ENCODE results near the gene IL1R2. TPM values are rescaled to one million over a fixed set of nuclear protein-coding genes. Genes with fewer than 3 reads are reported as not detected.

The IL1R2 gene
- total RNA-seq, 2 experiments from 2014 or later: not detected

DNA sequence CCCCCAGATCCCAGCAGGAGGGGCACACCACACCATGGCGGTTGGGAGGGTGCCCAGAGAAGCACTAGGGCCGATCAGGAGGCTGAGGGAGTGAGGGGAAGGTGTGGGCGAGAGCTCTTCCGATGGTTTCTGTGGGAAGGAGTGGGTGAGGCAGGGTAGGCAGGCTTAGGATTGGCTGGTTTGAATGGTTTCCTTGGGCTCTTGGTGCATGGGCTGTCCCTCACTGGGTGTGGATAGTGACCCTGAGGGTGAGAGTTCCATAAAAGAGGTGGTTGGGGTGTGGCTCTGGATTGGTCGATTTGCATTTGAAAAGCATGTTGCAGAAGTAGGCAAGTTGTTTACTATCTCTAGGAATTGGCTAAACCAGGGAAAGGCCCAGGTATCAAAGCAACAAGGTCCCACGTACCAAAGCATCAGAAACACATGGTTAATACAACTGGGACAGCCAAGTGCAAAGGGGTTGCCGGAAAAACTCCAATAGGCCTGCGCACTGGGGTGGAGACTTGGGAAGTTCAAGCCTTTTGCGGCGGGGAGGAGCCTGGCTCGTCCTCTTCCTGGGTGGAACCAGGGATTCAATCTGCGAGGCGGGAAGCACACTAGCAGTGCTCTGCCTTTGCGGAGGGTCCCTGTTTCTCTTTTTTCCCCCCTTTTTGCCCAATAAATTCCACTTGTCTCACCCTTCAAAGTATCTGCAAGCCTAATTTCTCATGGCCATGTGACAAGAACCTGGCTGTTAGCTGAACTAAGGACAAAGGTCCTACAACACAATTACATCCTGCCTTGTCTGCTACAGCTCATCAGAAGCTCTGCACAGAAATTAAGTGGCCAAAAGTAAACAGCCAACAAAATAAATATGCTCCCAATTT, 43.2 kb downstream of the IL1R2 start:
- DNase-seq (ENCODE audit: low spot score): no peak
- Histone ChIP-seq H2AFZ (ENCODE audit: low read length) (no peak overlapping the region), H4K20me1 (ENCODE audit: insufficient read depth, low read length) (no peaks in the 10 kb centered on the region), H3K27ac (ENCODE audit: low read depth, low read length, poor library complexity, severe bottlenecking) (no peak overlapping the region), H3K36me3 (ENCODE audit: insufficient read depth, low read length) (no peaks in the 10 kb centered on the region), H3K4me1 (ENCODE audit: insufficient read depth, low read length, poor library complexity, severe bottlenecking) (no peaks in the 10 kb centered on the region), H3K4me3 (ENCODE audit: low read depth, low read length, poor library complexity, severe bottlenecking) (no peak overlapping the region), H3K9me3 (ENCODE audit: low read length) (no peaks in the 10 kb centered on the region), H3K4me2 (ENCODE audit: low read length) (no peak overlapping the region), H3K9me2 (ENCODE audit: insufficient read depth, low read length) (no peaks in the 10 kb centered on the region), H3K79me2 (ENCODE audit: insufficient read depth, low read depth, low read length) (no peaks in the 10 kb centered on the region)
- no TSS peak for BruUV-seq (replicated peaks)
- intact Hi-C loops (cut with micrococcal nuclease; ENCODE audit: unreplicated experiment): no loop called here
- no peak for TF ChIP-seq EZH2phosphoT487 (IDR thresholded peaks at IDR 0.05; ENCODE audit: borderline replicate concordance, low read depth, low read length)
- TF ChIP-seq, protein P1, sequence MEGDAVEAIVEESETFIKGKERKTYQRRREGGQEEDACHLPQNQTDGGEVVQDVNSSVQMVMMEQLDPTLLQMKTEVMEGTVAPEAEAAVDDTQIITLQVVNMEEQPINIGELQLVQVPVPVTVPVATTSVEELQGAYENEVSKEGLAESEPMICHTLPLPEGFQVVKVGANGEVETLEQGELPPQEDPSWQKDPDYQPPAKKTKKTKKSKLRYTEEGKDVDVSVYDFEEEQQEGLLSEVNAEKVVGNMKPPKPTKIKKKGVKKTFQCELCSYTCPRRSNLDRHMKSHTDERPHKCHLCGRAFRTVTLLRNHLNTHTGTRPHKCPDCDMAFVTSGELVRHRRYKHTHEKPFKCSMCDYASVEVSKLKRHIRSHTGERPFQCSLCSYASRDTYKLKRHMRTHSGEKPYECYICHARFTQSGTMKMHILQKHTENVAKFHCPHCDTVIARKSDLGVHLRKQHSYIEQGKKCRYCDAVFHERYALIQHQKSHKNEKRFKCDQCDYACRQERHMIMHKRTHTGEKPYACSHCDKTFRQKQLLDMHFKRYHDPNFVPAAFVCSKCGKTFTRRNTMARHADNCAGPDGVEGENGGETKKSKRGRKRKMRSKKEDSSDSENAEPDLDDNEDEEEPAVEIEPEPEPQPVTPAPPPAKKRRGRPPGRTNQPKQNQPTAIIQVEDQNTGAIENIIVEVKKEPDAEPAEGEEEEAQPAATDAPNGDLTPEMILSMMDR (conservative IDR thresholded peaks at IDR 0.05; ENCODE audit: low read length): no peak
- ChIA-PET POLR2A (no interaction called here), CTCF (ENCODE audit: unreplicated experiment) (no interaction called here)

DNA sequence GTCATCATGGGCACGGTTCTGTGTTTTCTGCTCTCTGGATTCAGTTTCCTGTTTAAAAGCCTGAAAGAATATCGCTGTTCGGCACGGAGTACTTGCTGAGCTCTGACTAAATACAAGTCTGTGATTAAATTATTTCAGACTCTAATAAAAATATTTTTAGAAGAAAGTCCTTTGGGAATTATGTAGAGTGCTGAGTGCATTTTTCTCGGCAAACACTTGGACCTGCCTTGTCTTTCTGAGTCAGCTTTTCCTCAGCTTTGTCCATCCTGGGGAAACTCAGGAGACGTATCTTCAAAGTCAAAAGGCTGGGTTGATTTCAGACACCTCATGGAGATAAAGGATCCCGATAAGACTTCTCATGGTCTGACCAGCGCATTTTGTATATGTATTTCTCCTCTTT, 45.9 kb downstream of the IL1R2 start:
- Histone ChIP-seq H3K36me3 (ENCODE audit: insufficient read depth, low read length) (no peaks in the 10 kb centered on the region), H3K4me2 (ENCODE audit: low read length) (no peak overlapping the region), H3K4me1 (ENCODE audit: insufficient read depth, low read length, poor library complexity, severe bottlenecking) (no peaks in the 10 kb centered on the region), H4K20me1 (ENCODE audit: insufficient read depth, low read length) (no peaks in the 10 kb centered on the region), H3K79me2 (ENCODE audit: insufficient read depth, low read depth, low read length) (no peaks in the 10 kb centered on the region), H3K9me3 (ENCODE audit: low read length) (no peaks in the 10 kb centered on the region), H2AFZ (ENCODE audit: low read length) (no peak overlapping the region), H3K9me2 (ENCODE audit: insufficient read depth, low read length) (no peaks in the 10 kb centered on the region), H3K27ac (ENCODE audit: low read depth, low read length, poor library complexity, severe bottlenecking) (no peak overlapping the region), H3K4me3 (ENCODE audit: low read depth, low read length, poor library complexity, severe bottlenecking) (no peak overlapping the region)
- POLR2A ChIA-PET: no interaction called here
- TF ChIP-seq, protein P1 (conservative IDR thresholded peaks at IDR 0.05; ENCODE audit: low read length): no peak
- TF ChIP-seq EZH2phosphoT487 (IDR thresholded peaks at IDR 0.05; ENCODE audit: borderline replicate concordance, low read depth, low read length): no peak
- CTCF ChIA-PET (ENCODE audit: unreplicated experiment): no interaction called here
- no peak for DNase-seq (ENCODE audit: low spot score)
- intact Hi-C loops (cut with micrococcal nuclease; ENCODE audit: unreplicated experiment): no loop called here
- no TSS peak for BruUV-seq (replicated peaks)

DNA sequence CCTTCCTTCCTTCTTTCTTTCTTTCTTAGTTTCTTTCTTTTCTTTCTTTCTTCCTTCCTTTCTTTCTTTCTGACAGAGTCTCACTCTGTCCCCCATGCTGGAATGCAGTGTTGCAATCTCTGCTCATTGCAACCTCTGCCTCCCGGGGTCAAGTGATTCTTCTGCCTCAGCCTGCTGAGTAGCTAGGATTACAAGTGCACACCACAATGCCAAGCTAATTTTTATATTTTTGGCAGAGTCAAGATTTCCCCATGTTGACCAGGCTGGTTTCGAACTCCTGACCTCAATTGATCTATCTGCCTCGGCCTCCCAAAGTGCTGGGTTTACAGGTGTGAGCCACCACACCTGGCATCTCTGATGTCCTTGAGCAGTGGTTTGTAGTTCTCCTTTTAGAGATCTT, 48.5 kb downstream of the IL1R2 start:
- CTCF ChIA-PET (ENCODE audit: unreplicated experiment): no interaction called here
- intact Hi-C loops (cut with micrococcal nuclease; ENCODE audit: unreplicated experiment): no loop called here
- POLR2A ChIA-PET: no interaction called here

More for the DNA sequence above, 48.5 kb downstream of the IL1R2 start:
- no peaks in the 10 kb centered on the region for H4K20me1 ChIP-seq (ENCODE audit: insufficient read depth, low read length)
- no peaks in the 10 kb centered on the region for H3K9me2 ChIP-seq (ENCODE audit: insufficient read depth, low read length)
- BruUV-seq (replicated peaks): no TSS peak
- H3K4me2 ChIP-seq (ENCODE audit: low read length): no peak overlapping the region
- no peak overlapping the region for H3K27ac ChIP-seq (ENCODE audit: low read depth, low read length, poor library complexity, severe bottlenecking)
- DNase-seq (ENCODE audit: low spot score): no peak
- no peak for TF ChIP-seq EZH2phosphoT487 (IDR thresholded peaks at IDR 0.05; ENCODE audit: borderline replicate concordance, low read depth, low read length)
- TF ChIP-seq, protein P1 (conservative IDR thresholded peaks at IDR 0.05; ENCODE audit: low read length): no peak
- no peaks in the 10 kb centered on the region for H3K79me2 ChIP-seq (ENCODE audit: insufficient read depth, low read depth, low read length)
- no peak overlapping the region for H2AFZ ChIP-seq (ENCODE audit: low read length)
- H3K36me3 ChIP-seq (ENCODE audit: insufficient read depth, low read length): no peaks in the 10 kb centered on the region
- H3K4me3 ChIP-seq (ENCODE audit: low read depth, low read length, poor library complexity, severe bottlenecking): no peak overlapping the region
- H3K9me3 ChIP-seq (ENCODE audit: low read length): no peaks in the 10 kb centered on the region
- no peaks in the 10 kb centered on the region for H3K4me1 ChIP-seq (ENCODE audit: insufficient read depth, low read length, poor library complexity, severe bottlenecking)

All from OCI-LY7 (cell line).